Bronchial epithelial cell (primary cell): ENCODE data around the gene PC. TPM values are rescaled to one million over a fixed set of nuclear protein-coding genes. Genes with fewer than 3 reads are reported as not detected.
"Not testable (repeated sequence)": the region's sequence is repeated elsewhere in the genome, so short reads cannot be mapped to it uniquely, and the experiment has no call there.

Source experiments
- DNase-seq: peaks from one replicate; pipeline ENCODE4 v3.0.0-alpha.2; 2010; ENCODE audit warnings: low read depth
- FAIRE-seq: peaks from 2 replicates; lab custom pipeline; 2011; peaks lifted over from hg19 to GRCh38; lab: Jason Lieb, UNC
- H3K27me3 ChIP-seq: 2 replicates; pipeline ENCODE4 v1.5.1; 2011; ENCODE audit warnings: low read length; ENCODE audit not compliant: control insufficient read depth, insufficient read depth
- H3K36me3 ChIP-seq: 2 replicates; pipeline ENCODE4 v1.5.1; 2011; ENCODE audit warnings: low read length; ENCODE audit not compliant: control insufficient read depth, insufficient read depth
- H3K4me3 ChIP-seq: 2 replicates; pipeline ENCODE4 v1.5.1; 2011; ENCODE audit warnings: mild to moderate bottlenecking, low read depth, low read length, control low read depth
- total RNA-seq: library from RNA; depleted of rRNA; stranded (reverse); fragments of >200 nt; gene quantifications from 2 replicates; pipeline ENCODE4 v1.2.1, GENCODE V29; 2014
- TF ChIP-seq, protein P1 (sequence below): IDR thresholded peaks from 2 replicates; pipeline ENCODE4 v1.5.1; 2011; ENCODE audit warnings: mild to moderate bottlenecking, moderate library complexity, low read length, control low read depth, inconsistent platforms; ENCODE audit not compliant: insufficient read depth, severe bottlenecking

PC gene
- total RNA-seq, 1 donor from 2014 or later: 14.2 TPM

DNA sequence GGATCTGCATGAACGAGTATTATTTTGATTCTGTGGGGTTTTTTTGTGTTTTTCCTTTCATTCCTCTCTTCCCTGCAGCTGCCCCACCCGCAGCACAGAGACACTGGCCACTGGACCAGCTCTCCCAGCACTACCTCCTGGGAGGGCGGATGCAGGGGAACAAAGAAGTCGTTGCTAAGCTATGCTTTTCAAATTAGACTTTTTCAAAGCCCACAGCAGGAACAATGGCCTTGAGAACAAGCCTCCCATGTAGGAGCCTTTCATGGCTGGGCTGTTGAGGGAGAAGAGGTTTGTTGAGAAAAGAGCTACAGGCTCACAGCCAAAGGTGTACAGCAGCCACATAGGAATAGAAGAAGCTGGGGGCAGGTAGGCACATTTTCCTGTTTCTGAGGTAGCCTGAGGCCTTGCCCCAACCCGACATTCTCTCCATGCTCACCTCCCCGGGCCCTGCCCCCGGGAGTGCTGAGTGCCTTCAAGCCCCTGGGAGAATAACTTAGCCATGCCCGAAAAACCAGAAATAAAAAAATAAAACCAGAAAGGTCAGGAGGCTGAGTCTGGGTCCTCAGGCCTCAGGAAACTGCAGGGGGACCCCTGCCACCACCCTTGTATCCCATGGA is 44.2 kb upstream of the PC start:
- FAIRE-seq (no peak), DNase-seq (no peak)
- TF ChIP-seq, protein P1, sequence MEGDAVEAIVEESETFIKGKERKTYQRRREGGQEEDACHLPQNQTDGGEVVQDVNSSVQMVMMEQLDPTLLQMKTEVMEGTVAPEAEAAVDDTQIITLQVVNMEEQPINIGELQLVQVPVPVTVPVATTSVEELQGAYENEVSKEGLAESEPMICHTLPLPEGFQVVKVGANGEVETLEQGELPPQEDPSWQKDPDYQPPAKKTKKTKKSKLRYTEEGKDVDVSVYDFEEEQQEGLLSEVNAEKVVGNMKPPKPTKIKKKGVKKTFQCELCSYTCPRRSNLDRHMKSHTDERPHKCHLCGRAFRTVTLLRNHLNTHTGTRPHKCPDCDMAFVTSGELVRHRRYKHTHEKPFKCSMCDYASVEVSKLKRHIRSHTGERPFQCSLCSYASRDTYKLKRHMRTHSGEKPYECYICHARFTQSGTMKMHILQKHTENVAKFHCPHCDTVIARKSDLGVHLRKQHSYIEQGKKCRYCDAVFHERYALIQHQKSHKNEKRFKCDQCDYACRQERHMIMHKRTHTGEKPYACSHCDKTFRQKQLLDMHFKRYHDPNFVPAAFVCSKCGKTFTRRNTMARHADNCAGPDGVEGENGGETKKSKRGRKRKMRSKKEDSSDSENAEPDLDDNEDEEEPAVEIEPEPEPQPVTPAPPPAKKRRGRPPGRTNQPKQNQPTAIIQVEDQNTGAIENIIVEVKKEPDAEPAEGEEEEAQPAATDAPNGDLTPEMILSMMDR: no peak
- no peaks in the 10 kb centered on the region for H3K36me3 ChIP-seq
- no peaks in the 10 kb centered on the region for H3K27me3 ChIP-seq
- no peak overlapping the region for H3K4me3 ChIP-seq

DNA sequence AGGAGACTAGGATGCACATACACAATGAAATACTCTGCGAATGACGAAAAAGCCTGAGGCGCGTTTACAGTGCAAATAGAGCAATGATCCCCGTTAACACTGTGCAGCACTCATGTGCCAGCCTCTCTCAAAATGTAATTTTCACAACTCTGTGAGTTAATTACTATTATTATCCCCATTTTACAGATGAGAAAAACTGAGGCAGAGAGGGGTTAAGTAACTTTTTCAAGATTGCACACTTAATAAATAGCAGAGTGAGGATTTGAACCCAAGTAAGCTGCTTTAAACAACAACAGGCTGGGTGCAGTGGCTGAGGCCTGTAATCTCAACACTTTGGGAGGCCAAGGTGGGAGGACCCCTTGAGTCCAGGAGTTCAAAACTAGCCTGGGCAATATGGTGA is 43.1 kb upstream of the PC start:
- no peak for FAIRE-seq

DNA sequence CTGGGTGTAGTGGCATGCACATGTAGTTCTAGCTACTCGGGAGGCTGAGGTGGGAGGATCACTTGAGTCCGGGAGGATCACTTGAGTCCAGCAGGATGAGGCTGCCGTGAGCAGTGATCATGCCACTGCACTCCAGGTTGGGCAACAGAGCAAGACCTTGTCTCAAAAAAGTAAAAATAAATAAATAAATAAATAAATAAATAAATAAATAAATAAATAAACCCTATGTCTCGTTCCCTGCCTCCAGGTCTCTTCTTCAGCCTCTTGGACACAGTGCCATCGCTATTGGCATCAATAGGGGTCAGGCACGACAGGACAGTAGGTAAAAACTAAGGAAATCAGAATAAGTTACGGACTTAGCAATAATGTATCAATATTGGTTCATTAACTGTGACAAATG is 41.4 kb upstream of the PC start:
- H3K27me3 ChIP-seq: no peaks in the 10 kb centered on the region
- TF ChIP-seq, protein P1: no peak
- DNase-seq (no peak), FAIRE-seq (no peak)
- H3K4me3 ChIP-seq: no peak overlapping the region
- no peaks in the 10 kb centered on the region for H3K36me3 ChIP-seq

More for the DNA sequence above, 43.1 kb upstream of the PC start:
- H3K4me3 ChIP-seq: no peak overlapping the region
- no peaks in the 10 kb centered on the region for H3K27me3 ChIP-seq
- no peak for DNase-seq
- TF ChIP-seq, protein P1: no peak
- H3K36me3 ChIP-seq: no peaks in the 10 kb centered on the region

DNA sequence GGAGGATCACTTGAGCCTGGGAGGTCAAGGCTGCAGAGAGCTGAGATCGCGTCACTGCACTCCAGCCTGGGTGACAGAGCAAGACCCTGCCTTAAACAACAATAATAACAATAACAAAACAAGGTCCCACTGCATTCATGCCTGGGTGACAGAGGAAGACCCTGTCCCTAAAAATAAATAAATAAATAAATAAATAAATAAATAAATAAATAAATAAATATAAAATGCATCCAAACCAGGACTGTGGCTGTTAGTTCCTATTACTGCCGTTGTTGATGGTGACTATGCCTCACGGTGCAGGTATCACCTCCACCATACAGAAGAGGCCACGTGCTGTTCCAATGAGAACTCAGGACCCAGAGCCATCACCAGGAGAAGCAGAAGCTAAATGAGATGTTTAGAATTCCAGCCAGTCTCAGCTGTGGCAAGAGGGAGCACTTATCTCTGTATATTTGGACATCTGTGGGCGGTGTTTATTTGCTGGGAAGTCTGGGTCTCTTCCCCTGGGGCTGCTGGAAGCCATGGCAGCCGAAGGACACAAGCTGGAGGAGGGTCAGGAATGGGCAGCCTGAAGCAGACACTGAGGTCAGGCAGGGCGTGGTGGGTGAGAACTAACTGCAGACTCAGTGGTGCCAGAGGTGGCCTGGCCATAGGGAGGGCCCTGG is 38.6 kb upstream of the PC start:
- FAIRE-seq (no peak), DNase-seq (no peak)
- Histone ChIP-seq H3K36me3 (no peaks in the 10 kb centered on the region), H3K27me3 (no peaks in the 10 kb centered on the region), H3K4me3 (no peak overlapping the region)
- TF ChIP-seq, protein P1: no peak

DNA sequence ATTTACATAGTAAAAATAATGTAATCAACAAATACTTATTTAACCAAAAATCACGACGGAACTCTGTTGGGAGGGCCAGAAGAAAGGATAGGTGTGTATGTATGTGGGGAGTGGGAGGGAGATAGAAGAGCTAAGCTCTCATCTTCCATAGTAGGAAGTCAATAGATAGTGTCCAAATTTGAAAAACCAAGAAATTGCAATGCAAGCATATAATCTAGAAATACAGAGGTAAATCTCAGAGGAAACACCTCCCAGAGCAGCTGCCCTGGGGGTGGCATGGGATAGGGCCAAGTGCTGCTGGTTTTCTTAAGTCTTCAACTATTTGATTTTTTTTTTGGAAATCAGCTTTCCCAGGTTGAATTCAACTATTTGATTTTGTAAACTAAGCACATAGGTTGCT is 33.9 kb upstream of the PC start:
- FAIRE-seq (no peak), DNase-seq (no peak)
- no peaks in the 10 kb centered on the region for H3K36me3 ChIP-seq
- H3K27me3 ChIP-seq: no peaks in the 10 kb centered on the region
- no peak overlapping the region for H3K4me3 ChIP-seq
- TF ChIP-seq, protein P1: no peak

DNA sequence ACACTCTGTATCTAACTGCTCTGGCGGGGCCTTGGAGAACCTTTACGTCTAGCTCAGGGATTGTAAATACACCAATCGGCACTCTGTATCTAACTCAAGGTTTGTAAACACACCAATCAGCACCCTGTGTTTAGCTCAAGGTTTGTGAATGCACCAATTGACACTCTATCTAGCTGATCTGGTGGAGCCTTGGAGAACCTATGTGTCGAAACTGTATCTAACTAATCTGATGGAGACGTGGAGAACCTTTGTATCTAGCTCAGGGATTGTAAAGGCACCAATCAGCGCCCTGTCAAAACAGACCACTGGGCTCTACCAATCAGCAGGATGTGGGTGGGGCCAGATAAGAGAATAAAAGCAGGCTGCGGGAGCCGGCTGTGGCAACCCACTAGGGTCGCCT is 31.2 kb upstream of the PC start:
- not testable (repeated sequence) for FAIRE-seq, DNase-seq, H3K36me3 ChIP-seq, H3K27me3 ChIP-seq, H3K4me3 ChIP-seq

DNA sequence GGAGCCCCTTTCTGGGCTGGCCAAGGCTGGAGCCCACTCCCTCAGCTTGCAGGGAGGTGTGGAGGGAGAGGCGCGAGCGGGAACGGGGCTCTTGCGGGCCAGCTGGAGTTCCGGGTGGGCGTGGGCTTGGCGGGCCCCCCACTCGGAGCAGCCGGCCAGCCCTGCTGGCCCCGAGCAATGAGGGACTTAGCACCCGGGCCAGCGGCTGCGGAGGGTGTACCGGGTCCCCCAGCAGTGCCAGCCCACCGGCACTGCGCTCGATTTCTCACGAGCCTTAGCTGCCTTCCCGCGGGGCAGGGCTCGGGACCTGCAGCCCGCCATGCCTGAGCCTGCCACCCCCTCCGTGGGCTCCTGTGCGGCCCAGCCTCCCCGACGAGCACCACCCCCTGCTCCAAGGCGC is 30.6 kb upstream of the PC start:
- FAIRE-seq, H3K4me3 ChIP-seq, H3K36me3 ChIP-seq, DNase-seq, H3K27me3 ChIP-seq: not testable (repeated sequence)
